Measurements from ENCODE around the gene ZNF772. TPM values are rescaled to one million over a fixed set of nuclear protein-coding genes. Genes with fewer than 3 reads are reported as not detected.

The ZNF772 gene
- total RNA-seq, 1 experiment from 2014 or later, result 11.4 TPM

- WGBS (ENCODE audit: extremely low coverage, insufficient read length, low lambda C conversion rate), result no CpG with 5 or more reads among the region's 4 CpGs
- Histone ChIP-seq H3K79me1 (ENCODE audit: insufficient read depth, low read depth, low read length, poor library complexity, severe bottlenecking) (no peaks in the 10 kb centered on the region), H3K23ac (ENCODE audit: insufficient read length, low read depth, low read length) (no peak overlapping the region), H4K91ac (ENCODE audit: insufficient read length, low read depth, low read length) (no peak overlapping the region), H3K27ac (ENCODE audit: insufficient read length, low read depth, low read length) (no peak overlapping the region), H3K23me2 (ENCODE audit: insufficient read length, low read depth, low read length, poor library complexity, severe bottlenecking) (peaks cover 5% of the 10 kb centered on the region), H3K9ac (ENCODE audit: extremely low read depth, insufficient read length, low read length) (no peak overlapping the region), H3K56ac (ENCODE audit: insufficient read length, low read depth, low read length) (no peak overlapping the region), H3K4me1 (ENCODE audit: insufficient read depth, low read length) (no peaks in the 10 kb centered on the region), H2BK120ac (ENCODE audit: low read depth, low read length, poor library complexity, severe bottlenecking) (no peak overlapping the region), H2AK5ac (ENCODE audit: insufficient read length, low read length) (no peak overlapping the region), H4K8ac (replicated peaks; ENCODE audit: insufficient read length, low read depth, low read length) (no peak overlapping the region), H3T11ph (ENCODE audit: low read length) (no peak overlapping the region), H4K20me1 (ENCODE audit: control insufficient read depth, insufficient read depth, insufficient read length) (no peaks in the 10 kb centered on the region), H3K4me2 (ENCODE audit: insufficient read depth, insufficient read length, low read length) (no peak overlapping the region), H4K5ac (ENCODE audit: insufficient read length, low read depth, low read length) (no peak overlapping the region), H2BK15ac (ENCODE audit: low read depth, low read length) (no peak overlapping the region), H3K4ac (ENCODE audit: low read depth, low read length) (no peak overlapping the region), H2BK5ac (ENCODE audit: insufficient read length, low read length) (no peak overlapping the region), H3K9me3 (ENCODE audit: control insufficient read depth, low read depth, low read length) (peaks cover 52% of the 10 kb centered on the region), H2BK20ac (ENCODE audit: low read depth, low read length, poor library complexity, severe bottlenecking) (no peak overlapping the region), H2AFZ (ENCODE audit: low read length) (no peak overlapping the region), H2BK12ac (ENCODE audit: insufficient read length, low read depth, low read length) (no peak overlapping the region), H3K27me3 (ENCODE audit: insufficient read depth, low read length) (no peaks in the 10 kb centered on the region), H3K18ac (ENCODE audit: insufficient read length, low read depth, low read length) (no peak overlapping the region), H3K14ac (ENCODE audit: insufficient read depth, low read length) (no peak overlapping the region), H3K79me2 (ENCODE audit: insufficient read depth, low read length) (no peaks in the 10 kb centered on the region)
- TF ChIP-seq CTCF (conservative IDR thresholded peaks at IDR 0.05), result no peak
- Mint-ChIP-seq H3K36me3 (ENCODE audit: insufficient read depth in 1 of 3, low read depth in 3 of 3) (peaks cover 79 to 87% (median 83%) of the 10 kb centered on the region in 3 experiments), H3K27me3 (ENCODE audit: low read depth) (peaks cover 9% of the 10 kb centered on the region), H3K4me3 (no peak overlapping the region), H3K4me1 (peaks cover 0 to 7% of the 10 kb centered on the region in 2 experiments; a peak in 3 of 4 replicates), H3K27ac (no peak overlapping the region), H3K9me3 (peaks cover 95 to 96% of the 10 kb centered on the region in 2 experiments)
- no peak for DNase-seq
Observed at GRCh38 chr19:57473646-57474045, 3.7 kb downstream of the ZNF772 start.
